Neutrophil (primary cell): Measurements from ENCODE around the gene C6orf141.

Source experiments
- H3K27ac ChIP-seq: fragments of 200-600 bp; sonication (generic); 2 replicates; pipeline ENCODE4 v1.5.1; 2016; ENCODE audit warnings: mild to moderate bottlenecking, moderate library complexity
- H3K27me3 ChIP-seq: fragments of 200-600 bp; sonication (generic); 2 replicates; pipeline ENCODE4 v1.6.0; 2016; ENCODE audit warnings: mild to moderate bottlenecking
- H3K36me3 ChIP-seq: fragments of 200-600 bp; sonication (generic); 2 replicates; pipeline ENCODE4 v1.5.1; 2017
- H3K4me1 ChIP-seq, 2 experiments: fragments of 200-600 bp in 1 of 2; sonication (generic) in 1 of 2; 1 replicate in 1 of 2; 2 replicates in 1 of 2; pipeline versions ENCODE4 v1.5.1 to v1.6.1; 2013 to 2016; ENCODE audit warnings: low read depth in 1 of 2, low read length in 1 of 2, mild to moderate bottlenecking in 1 of 2, moderate library complexity in 1 of 2; ENCODE audit not compliant: control insufficient read depth in 1 of 2, insufficient read depth in 1 of 2
- H3K4me3 ChIP-seq, 2 experiments: fragments of 200-600 bp in 1 of 2; sonication (generic) in 1 of 2; 1 replicate in 1 of 2; 2 replicates in 1 of 2; pipeline ENCODE4 v1.5.1; 2013 to 2016; ENCODE audit warnings: low read depth in 1 of 2, low read length in 1 of 2, mild to moderate bottlenecking in 1 of 2, moderate library complexity in 1 of 2
- H3K9me3 ChIP-seq: fragments of 200-600 bp; sonication (generic); 2 replicates; pipeline ENCODE4 v1.5.1; 2016
- CTCF ChIP-seq: fragments of 200-600 bp; sonication (generic); IDR thresholded peaks from 2 replicates; pipeline ENCODE4 v1.5.1; 2016; ENCODE audit warnings: antibody characterized with exemption

Gene C6orf141

GRCh38 chr6:49550492-49551077 is at the start of gene C6orf141:
C6orf141 (plus strand) TSS chr6:49550668; CDS start chr6:49550793, 125 bp downstream.
- TF ChIP-seq CTCF: no peak
- Histone ChIP-seq H3K4me3 (peak within 1 kb of the TSS in 1 of 2 experiments; percentile 25), H3K4me1 (peaks cover 15 to 17% of the 10 kb centered on the region in 2 experiments), H3K27ac (no peak within 1 kb of the TSS), H3K36me3 (no peaks in the 10 kb centered on the region), H3K27me3 (peaks cover 76% of the 10 kb centered on the region), H3K9me3 (no peaks in the 10 kb centered on the region)

- TF ChIP-seq CTCF: no peak
- H3K27ac ChIP-seq: no peak overlapping the region
These were observed 45.8 kb upstream of the C6orf141 start for GRCh38 chr6:49504666-49505065.

GRCh38 chr6:49506569-49507111 is 43.8 kb upstream of the C6orf141 start:
- H3K27ac ChIP-seq: no peak overlapping the region
- H3K9me3 ChIP-seq: no peaks in the 10 kb centered on the region
- TF ChIP-seq CTCF: no peak
- no peaks in the 10 kb centered on the region for H3K4me1 ChIP-seq
- no peak overlapping the region for H3K4me3 ChIP-seq
- no peaks in the 10 kb centered on the region for H3K36me3 ChIP-seq
- H3K27me3 ChIP-seq: no peaks in the 10 kb centered on the region

More at GRCh38 chr6:49504666-49505065, 45.8 kb upstream of the C6orf141 start:
- no peaks in the 10 kb centered on the region for H3K4me1 ChIP-seq
- no peaks in the 10 kb centered on the region for H3K9me3 ChIP-seq
- no peaks in the 10 kb centered on the region for H3K36me3 ChIP-seq
- H3K4me3 ChIP-seq: no peak overlapping the region
- peaks cover 3% of the 10 kb centered on the region for H3K27me3 ChIP-seq

GRCh38 chr6:49509342-49509741 is 41.1 kb upstream of the C6orf141 start:
- no peaks in the 10 kb centered on the region for H3K4me1 ChIP-seq
- no peaks in the 10 kb centered on the region for H3K9me3 ChIP-seq
- no peak for TF ChIP-seq CTCF

GRCh38 chr6:49513153-49513989 is 37.1 kb upstream of the C6orf141 start:
- TF ChIP-seq CTCF: no peak
- H3K4me3 ChIP-seq: no peak overlapping the region
- H3K27me3 ChIP-seq: peaks cover 24% of the 10 kb centered on the region
- H3K27ac ChIP-seq: no peak overlapping the region
- H3K9me3 ChIP-seq: no peaks in the 10 kb centered on the region
- no peaks in the 10 kb centered on the region for H3K4me1 ChIP-seq
- no peaks in the 10 kb centered on the region for H3K36me3 ChIP-seq

More at GRCh38 chr6:49509342-49509741, 41.1 kb upstream of the C6orf141 start:
- no peak overlapping the region for H3K4me3 ChIP-seq
- H3K27ac ChIP-seq: no peak overlapping the region
- peaks cover 20% of the 10 kb centered on the region for H3K27me3 ChIP-seq
- no peaks in the 10 kb centered on the region for H3K36me3 ChIP-seq
